ENCODE measurements around the gene CD1C.
"Not testable (repeated sequence)": the region's sequence is repeated elsewhere in the genome, so short reads cannot be mapped to it uniquely, and the experiment has no call there.

The CD1C gene

DNA sequence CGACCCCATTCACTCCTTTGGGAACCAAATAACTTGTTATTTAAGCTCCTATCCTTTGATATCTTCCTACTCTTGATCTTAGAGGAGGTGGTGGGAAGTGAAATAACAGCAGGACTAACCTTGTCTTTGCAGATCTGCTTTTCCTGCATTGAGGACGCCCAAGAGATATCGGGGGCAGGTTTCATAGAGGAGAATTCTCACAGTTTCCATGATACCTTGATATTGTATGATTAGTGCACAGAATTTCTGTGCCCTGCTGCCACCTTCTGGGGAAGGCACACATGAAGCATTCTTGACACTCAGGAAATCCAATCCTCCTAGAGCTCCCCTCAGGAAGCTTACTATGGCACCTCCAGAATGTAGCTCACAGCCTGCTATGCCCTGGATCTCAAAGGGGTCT, 40.0 kb downstream of the CD1C start:
- no peak for DNase-seq

DNA sequence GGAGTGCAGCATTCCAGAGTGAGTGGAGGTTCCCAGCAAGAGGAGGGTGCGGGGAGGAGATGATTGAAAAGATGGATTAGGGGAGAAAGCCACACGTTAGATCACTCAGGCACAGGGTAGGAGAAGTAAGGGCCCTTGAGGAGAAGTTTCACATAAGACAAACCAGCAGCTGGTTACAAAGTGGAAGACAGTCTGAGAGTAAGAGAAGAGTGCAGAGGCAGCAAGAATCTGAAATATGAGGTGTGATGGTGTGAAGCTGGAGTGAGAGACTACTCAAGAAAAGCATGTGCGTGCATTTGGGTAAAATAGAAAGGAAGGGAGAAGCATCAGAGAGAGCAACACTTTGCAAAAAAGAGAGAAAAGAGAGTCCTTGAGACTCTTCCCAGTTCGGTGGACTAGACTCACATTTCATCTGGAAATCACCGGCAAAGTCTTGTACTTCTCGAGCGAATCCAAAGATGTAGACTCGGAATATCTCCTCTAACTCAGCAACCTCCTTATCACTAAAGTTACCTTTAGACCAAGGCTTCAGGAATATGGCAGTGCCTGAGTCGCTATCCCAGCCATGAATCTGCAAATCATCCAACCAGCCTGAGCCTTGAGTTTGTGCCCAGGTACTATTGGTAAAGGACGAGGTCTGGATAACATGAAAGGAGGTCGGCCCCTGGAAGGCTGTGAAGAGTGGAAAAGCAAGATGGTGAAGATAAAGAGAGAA, 40.8 kb downstream of the CD1C start:
- DNase-seq: no peak

DNA sequence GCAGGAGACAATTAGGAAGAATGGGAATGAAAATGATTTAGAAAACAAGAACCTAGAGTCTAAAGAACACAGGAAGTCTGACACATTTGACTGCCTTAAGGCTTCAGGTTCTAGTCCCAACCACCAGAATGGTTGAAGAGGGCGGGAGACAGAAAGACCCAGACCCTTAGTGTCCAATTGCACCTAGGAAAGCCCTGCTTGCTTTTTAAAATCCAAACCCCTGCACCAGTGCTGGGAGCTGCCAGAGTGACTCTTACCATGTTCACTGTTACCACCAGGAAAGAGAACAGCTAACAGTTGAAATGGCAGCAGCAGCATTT, 41.3 kb downstream of the CD1C start:
- no peak for DNase-seq

DNA sequence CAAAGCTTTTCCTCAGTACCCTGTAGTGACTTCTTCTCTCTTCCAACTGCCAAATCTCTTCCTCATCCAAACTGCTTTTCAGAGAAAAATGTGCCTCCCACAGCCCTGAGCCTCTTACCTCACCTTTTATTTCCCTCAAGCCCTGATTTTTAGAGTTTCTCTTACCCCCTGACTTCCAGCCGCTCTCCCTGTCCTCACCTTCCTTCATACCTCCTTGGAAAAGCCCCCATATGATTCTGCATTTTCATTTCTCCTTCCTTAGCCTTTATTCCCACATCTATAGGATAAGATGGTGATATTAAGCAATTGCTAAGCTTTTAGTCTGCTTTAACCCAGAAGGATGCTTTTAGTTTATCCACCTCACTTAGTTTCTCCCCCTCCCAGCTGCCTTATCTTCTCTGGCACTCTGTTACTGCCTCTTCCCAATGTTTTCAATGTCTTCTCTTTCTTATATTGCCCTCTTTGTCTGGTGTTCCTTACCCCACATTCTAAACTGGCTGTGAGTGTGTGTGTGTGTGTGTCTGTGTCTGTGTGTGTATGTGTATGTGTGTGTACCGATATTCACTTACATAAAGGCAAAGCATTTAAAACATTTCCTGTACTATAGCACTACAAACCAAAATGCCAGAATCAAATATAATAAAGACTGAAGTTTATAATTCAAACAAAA, 41.9 kb downstream of the CD1C start, which contains the start of gene CD1B:
TSS of gene CD1B (minus strand) at position 51 of the 670 bp plus-strand sequence. CDS start 108 bp downstream, outside the sequence.
- DNase-seq: no peak

DNA sequence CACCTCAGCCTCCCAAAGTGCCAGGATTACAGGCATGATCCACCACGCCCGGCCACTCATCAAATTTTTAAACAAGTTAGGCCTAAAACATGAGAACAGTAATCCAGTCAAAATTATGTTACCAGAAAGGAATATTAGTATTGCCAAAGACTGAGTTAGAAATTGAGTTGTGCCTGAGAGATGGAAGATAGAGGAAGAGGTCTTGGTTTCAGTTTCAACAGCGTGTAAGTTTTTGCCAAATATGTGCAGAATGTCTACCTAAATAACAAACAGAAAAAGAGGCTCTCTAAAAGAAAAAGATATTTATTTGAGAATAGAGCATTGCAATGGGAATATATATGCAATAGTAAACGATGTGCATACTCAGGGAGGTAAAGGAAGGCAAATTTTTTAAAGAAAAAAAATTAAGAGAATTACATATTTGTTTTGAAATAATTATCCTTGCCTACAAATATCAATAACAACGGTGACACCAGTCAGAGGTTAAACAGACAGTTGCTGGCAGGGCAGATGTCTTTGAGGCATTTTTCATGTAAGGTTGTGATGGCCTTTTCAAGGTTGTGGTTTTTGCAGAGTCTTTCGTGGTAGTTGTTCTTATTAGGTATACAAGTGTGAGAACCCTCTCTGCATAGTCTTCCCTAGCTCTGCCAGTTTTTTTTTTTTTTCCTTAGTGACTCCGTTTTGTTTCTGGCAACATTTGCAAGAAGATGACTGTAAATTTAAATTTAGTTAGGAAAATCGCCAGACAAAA, 43.9 kb downstream of the CD1C start:
- no peak for DNase-seq

DNA sequence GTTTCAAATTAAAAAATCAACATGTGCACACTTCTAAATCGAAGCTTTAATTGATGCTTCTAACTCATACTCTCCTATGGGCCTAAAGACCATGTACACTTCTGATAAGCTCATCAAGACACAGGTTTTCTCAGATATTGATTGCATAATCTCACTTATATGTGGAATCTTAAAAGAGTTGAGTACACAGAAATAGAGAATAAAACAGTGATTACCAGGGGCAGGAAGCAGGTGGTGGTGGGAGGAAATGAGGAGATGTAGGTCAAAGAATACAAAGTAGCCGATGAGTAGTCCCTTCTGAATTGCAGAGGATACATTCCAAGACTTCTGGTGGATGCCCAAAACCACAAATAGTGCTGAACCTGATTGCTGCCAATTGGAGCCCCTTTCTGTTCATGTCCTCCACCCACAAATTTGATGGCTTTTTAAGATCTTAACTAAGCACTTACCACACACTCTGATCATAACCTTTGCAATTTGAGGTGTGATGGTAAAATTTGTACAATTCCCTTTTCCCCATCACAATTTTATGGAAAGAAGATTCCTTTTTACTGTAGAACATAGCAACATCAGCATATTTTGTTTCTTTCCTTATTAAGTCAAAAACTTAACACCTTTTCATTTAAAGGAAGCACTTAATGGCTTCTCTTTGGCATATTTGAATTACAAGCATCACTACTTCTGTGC, 44.9 kb downstream of the CD1C start:
- DNase-seq: no peak

DNA sequence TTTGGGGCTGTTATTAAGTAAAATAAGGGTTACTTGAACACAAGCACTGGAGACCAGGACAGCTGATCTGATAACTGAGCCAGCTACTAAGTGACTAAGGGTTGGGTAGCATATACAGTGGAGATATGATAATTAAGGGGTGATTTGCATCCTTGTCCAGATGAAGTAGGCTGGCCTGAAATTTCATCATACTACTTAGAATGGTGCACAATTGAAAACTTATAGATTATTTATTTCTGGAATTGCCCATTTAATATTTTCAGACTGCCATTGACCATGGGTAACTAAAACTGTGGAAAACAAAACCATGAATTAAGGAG, 45.5 kb downstream of the CD1C start:
- DNase-seq: no peak

DNA sequence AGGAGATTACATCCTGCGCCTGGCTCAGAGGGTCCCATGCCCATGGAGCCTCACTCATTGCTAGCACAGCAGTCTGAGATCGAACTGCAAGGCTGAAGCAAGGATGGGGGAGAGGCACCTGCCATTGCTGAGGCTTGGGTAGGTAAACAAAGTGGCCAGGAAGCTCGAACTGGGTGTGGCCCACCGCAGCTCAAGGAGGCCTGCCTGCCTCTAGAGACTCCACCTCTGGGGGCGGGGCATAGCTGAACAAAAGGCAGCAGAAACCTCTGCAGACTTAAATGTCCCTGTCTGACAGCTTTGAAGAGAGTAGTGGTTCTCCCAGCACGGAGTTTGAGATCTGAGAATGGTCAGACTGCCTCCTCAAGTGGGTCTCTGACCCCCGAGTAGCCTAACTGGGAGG, 46.7 kb downstream of the CD1C start:
- not testable (repeated sequence) for DNase-seq

Data from NCI-H1694 (cell line).